Mucosa of descending colon (tissue), 3 donors: Measurements from ENCODE around the gene MACROD1. TPM values are rescaled to one million over a fixed set of nuclear protein-coding genes. Genes with fewer than 3 reads are reported as not detected.

Experiments
- ATAC-seq: fragments of 200-7000 bp; cut with Tn5 transposase; one replicate; pipeline ENCODE4 v1.9.1; 2020; ENCODE audit warnings: mild to moderate bottlenecking, moderate library complexity
- DNase-seq, 3 donors: peaks; one replicate each; pipeline ENCODE4 v3.0.0-alpha.2; 2020
- H3K36me3 ChIP-seq: fragments of 200-600 bp; one replicate; pipeline ENCODE4 v1.8.0; 2021; ENCODE audit warnings: low read depth, mild to moderate bottlenecking
- H3K4me1 ChIP-seq: fragments of 200-600 bp; one replicate; pipeline ENCODE4 v1.8.0; 2021; ENCODE audit warnings: low read depth, mild to moderate bottlenecking
- H3K4me3 ChIP-seq: fragments of 200-600 bp; one replicate; pipeline ENCODE4 v1.8.0; 2021; ENCODE audit warnings: mild to moderate bottlenecking
- H3K9me3 ChIP-seq: fragments of 200-600 bp; one replicate; pipeline ENCODE4 v1.8.0; 2021; ENCODE audit warnings: mild to moderate bottlenecking
- intact Hi-C, 2 donors: fragments of 100-400 bp; cut with DNase I in 1 of 2; cut with micrococcal nuclease in 1 of 2; formaldehyde crosslinking; loops; one replicate each; pipeline versions ENCODE4 v1.11.0 to v1.11.1; 2022; cut with DNase I, micrococcal nuclease
- total RNA-seq, 3 donors: library from RNA; stranded (reverse); fragmentation: NEBNext Ultra II Directional in 2 of 3; extraction: Animal tissue kit (Norgen Biotek cat#: 25700) in 2 of 3; gene quantifications; one replicate each; pipeline versions ENCODE4 v1.2.1 to v1.2.4, GENCODE V29; 2021 to 2023
- TF ChIP-seq, protein P1 (sequence below): fragments of 200-600 bp; IDR thresholded peaks from one replicate; pipeline ENCODE4 v1.8.0; 2022; ENCODE audit warnings: antibody characterized with exemption, mild to moderate bottlenecking
- donor health status: DM: no; HTN: no; CAD: no; lungs with moderate emphysema.
- donor health status: DM: no; HTN: no; CAD: no.
- donor health status: DM: no; HTN: yes; CAD: no.

Gene MACROD1
- total RNA-seq, 3 donors from 2014 or later = 26.7 to 38.7 (median 38.1) TPM

DNA sequence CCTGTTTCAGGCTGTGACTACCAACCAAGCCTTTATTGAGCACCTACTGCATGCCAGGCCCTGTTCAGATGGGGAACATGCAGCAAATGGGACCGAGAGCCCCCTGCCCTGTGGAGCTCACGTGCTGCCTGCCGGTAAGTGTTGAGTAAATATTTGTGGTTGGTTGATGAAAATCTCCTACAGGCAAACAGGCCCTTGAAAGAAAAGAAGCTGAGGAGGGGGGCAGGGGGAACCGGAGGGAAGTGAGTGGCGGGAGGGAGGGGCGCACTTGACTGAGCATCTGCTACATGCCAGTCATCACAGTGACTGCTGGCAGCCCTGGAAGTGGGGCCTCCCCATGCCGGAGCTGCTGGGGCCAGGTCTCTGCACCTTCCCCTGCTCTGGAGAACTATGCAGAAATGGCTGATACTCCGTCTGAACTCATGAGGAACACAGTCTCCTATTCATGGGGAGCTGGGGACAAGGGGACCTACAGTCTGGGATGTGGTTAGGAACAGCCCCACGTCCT, 34.2 kb downstream of the MACROD1 start:
- Histone ChIP-seq H3K36me3 (no peaks in the 10 kb centered on the region), H3K4me1 (no peaks in the 10 kb centered on the region), H3K9me3 (no peaks in the 10 kb centered on the region), H3K4me3 (no peak overlapping the region)
- ATAC-seq = no peak
- TF ChIP-seq, protein P1, sequence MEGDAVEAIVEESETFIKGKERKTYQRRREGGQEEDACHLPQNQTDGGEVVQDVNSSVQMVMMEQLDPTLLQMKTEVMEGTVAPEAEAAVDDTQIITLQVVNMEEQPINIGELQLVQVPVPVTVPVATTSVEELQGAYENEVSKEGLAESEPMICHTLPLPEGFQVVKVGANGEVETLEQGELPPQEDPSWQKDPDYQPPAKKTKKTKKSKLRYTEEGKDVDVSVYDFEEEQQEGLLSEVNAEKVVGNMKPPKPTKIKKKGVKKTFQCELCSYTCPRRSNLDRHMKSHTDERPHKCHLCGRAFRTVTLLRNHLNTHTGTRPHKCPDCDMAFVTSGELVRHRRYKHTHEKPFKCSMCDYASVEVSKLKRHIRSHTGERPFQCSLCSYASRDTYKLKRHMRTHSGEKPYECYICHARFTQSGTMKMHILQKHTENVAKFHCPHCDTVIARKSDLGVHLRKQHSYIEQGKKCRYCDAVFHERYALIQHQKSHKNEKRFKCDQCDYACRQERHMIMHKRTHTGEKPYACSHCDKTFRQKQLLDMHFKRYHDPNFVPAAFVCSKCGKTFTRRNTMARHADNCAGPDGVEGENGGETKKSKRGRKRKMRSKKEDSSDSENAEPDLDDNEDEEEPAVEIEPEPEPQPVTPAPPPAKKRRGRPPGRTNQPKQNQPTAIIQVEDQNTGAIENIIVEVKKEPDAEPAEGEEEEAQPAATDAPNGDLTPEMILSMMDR = no peak
- intact Hi-C loops = no loop called here
- DNase-seq = no peak

DNA sequence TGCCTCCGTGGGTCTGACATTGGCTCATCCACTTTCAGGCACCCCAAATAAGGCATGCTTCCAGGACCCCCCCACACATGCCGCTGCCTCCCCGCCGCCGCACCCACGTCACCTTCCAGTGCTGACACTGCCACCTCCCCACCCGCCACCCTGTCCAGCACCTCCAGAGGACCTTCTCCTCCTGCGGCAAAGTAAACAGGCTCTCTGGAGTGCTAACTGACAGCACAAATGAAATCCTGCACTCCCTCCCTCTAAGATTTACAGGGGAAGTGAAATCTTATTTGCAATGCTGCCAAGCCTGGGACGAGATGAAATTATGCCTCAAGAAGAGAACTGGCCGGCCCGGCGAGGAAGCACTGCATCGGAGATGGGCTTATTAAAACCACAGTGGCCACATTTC, 35.3 kb downstream of the MACROD1 start:
- DNase-seq (no peak), ATAC-seq (no peak)
- TF ChIP-seq, protein P1 = no peak
- intact Hi-C loops = no loop called here
- Histone ChIP-seq H3K4me3 (no peak overlapping the region), H3K4me1 (no peaks in the 10 kb centered on the region), H3K36me3 (no peaks in the 10 kb centered on the region), H3K9me3 (no peaks in the 10 kb centered on the region)

DNA sequence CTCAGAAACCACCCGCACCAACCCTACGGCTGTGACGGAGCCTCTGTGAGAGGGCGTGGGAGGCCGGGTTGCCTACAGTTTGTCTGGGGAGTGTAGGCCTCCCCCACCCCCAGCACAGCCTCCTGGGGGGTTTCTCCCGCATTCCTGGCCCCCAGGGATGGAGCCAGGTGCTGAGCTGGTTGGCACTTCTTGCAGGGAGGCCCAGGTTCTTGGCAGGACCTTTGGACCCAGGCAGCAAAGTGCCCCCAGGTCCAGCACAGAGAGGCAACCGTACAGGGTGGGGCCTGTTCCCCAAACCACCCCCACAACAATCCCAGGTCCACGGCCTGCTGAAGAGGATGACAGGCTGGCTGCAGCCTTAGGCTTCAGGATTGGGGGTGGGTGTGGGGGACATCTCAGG, 36.5 kb downstream of the MACROD1 start:
- intact Hi-C loops = no loop called here
- no peak for ATAC-seq
- no peaks in the 10 kb centered on the region for H3K4me1 ChIP-seq

DNA sequence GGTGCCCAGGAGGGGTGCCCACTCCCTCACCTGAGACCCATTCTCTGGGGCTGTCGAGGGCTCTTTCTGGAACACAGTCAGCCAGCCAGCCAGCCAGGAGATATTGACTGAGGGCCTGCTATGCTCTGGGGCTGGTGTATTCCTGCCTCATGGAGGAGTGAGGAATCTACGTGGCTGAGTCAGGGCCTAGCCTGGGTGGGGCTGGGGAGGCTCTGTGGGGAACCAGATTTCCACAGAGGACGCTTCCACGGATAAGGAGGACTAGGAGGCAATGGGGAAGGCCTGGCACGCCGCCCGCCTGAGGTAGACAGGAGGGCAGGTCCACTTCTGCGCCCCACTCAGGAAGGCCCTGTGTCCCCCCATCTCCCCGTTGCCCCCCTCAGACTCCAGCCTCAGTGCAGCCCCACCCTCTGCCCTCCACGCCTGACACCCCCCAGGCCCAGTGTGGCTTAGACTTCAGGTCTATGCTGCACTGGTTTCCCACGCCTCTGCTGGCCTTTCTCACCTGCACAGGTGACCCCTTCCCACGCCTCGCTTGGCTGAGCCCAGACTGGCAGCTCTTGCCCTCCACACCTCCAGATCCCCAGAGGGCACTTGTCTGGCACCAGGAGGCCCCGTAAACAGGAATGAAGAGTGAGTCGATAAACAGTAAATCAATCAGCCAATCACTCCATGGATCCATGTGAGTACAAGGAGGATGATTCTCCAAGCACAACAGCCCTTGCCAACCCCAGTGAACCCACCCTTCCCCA, 37.5 kb downstream of the MACROD1 start:
- Histone ChIP-seq H3K36me3 (no peaks in the 10 kb centered on the region), H3K9me3 (no peaks in the 10 kb centered on the region), H3K4me3 (no peak overlapping the region), H3K4me1 (no peaks in the 10 kb centered on the region)
- DNase-seq = no peak
- intact Hi-C loops = no loop called here
- TF ChIP-seq, protein P1 = no peak
- peak; percentile 12 for ATAC-seq

More for the DNA sequence above, 36.5 kb downstream of the MACROD1 start:
- Histone ChIP-seq H3K9me3 (no peaks in the 10 kb centered on the region), H3K36me3 (no peaks in the 10 kb centered on the region), H3K4me3 (no peak overlapping the region)
- no peak for DNase-seq
- TF ChIP-seq, protein P1 = no peak

DNA sequence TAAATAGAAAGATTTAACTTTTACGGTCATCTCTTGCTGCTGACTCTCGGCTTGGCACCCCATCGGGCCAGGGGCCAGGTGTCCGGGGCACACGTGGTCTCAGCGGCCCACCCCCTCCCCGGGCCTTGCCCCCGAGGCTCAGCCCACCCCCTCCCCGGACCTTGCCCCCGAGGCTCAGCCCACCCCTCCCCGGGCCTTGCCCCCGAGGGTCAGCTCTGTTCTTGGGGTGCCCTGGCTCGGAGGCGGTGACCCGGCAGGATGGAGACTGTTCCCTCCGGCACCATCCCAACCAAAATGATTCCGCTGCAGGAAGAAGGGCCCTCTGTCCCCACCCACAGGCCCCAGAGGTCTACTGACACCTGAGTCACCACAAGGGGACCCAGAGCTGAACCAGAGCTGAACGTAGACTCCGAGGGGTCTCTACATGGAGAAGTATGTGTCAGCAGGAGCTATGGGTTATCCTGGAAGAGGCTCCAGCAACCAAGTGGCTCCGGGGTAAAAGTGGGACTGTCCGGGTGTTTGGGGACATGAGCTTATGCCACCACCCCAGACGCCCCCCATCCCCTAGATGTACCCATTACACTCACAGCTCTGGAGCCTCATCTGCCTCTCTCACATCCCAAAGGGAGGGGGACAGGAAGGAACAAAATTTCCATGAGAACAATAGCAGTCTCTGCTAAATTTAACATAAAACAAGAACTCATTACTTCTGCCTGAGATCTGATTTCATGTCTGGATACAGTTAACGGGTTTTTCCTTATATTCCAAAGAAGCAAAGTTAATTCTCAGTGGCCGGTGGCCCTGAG, 38.4 kb downstream of the MACROD1 start:
- intact Hi-C loops = no loop called here
- ATAC-seq (no peak), DNase-seq (no peak)
- no peaks in the 10 kb centered on the region for H3K36me3 ChIP-seq
- no peaks in the 10 kb centered on the region for H3K4me1 ChIP-seq
- H3K4me3 ChIP-seq = no peak overlapping the region
- H3K9me3 ChIP-seq = no peaks in the 10 kb centered on the region
- TF ChIP-seq, protein P1 = no peak
